HS-27A (cell line): ENCODE data around the gene LRRC73.
A peak's percentile ranks its signal among the peaks of the same experiment; 100 is the strongest.
"Not testable (repeated sequence)": the region's sequence is repeated elsewhere in the genome, so short reads cannot be mapped to it uniquely, and the experiment has no call there.

Experiments used
- DNase-seq: peaks from one replicate; pipeline ENCODE4 v3.0.0-alpha.2; 2012; ENCODE audit warnings: low read depth, missing footprints

The LRRC73 gene

GRCh38 chr6:43510827-43511163 is 649 bp upstream of the LRRC73 start:
- no peak for DNase-seq

GRCh38 chr6:43509142-43509983 is 783 bp downstream of the LRRC73 start:
- no peak for DNase-seq

GRCh38 chr6:43508481-43509141 is 1.5 kb downstream of the LRRC73 start:
- DNase-seq: no peak

- DNase-seq: peak; percentile 66
These were observed 3.3 kb downstream of the LRRC73 start for GRCh38 chr6:43506667-43507471.

- DNase-seq: no peak
These were observed 4.0 kb downstream of the LRRC73 start for GRCh38 chr6:43506171-43506570.

- no peak for DNase-seq
These were observed 4.4 kb downstream of the LRRC73 start for GRCh38 chr6:43505718-43506117.

GRCh38 chr6:43504756-43505593 is 5.2 kb downstream of the LRRC73 start:
- no peak for DNase-seq

- no peak for DNase-seq
These were observed 6.7 kb downstream of the LRRC73 start for GRCh38 chr6:43503443-43503842.

- DNase-seq: no peak
These were observed 7.5 kb downstream of the LRRC73 start for GRCh38 chr6:43502666-43503065.

- no peak for DNase-seq
These were observed 9.2 kb downstream of the LRRC73 start for GRCh38 chr6:43500921-43501320.

- no peak for DNase-seq
These were observed 10.9 kb downstream of the LRRC73 start for GRCh38 chr6:43499028-43499815.

GRCh38 chr6:43498291-43498690 is 11.9 kb downstream of the LRRC73 start:
- not testable (repeated sequence) for DNase-seq

GRCh38 chr6:43497689-43498088 is 12.5 kb downstream of the LRRC73 start:
- DNase-seq: no peak

- no peak for DNase-seq
These were observed 13.1 kb downstream of the LRRC73 start for GRCh38 chr6:43497129-43497396.

- peak; percentile 62 for DNase-seq
These were observed 13.6 kb downstream of the LRRC73 start for GRCh38 chr6:43496370-43497128.

GRCh38 chr6:43495409-43495941 is 14.7 kb downstream of the LRRC73 start:
- no peak for DNase-seq

- no peak for DNase-seq
These were observed 15.4 kb downstream of the LRRC73 start for GRCh38 chr6:43494766-43495165.

- no peak for DNase-seq
These were observed 15.8 kb downstream of the LRRC73 start for GRCh38 chr6:43494321-43494720.

GRCh38 chr6:43493833-43494232 is 16.3 kb downstream of the LRRC73 start:
- no peak for DNase-seq

GRCh38 chr6:43493230-43493629 is 16.9 kb downstream of the LRRC73 start:
- DNase-seq: no peak
